GM06990 (cell line): ENCODE measurements around the gene ARHGAP22.

Source experiments
- DNase-seq: peaks from one replicate; pipeline ENCODE4 v3.0.0-alpha.2; 2011; ENCODE audit not compliant: insufficient read length; ENCODE audit errors: extremely low read depth
- H3K27me3 ChIP-seq: replicated peaks from 2 replicates; pipeline ENCODE4 v1.6.0; 2011; ENCODE audit warnings: low read length; ENCODE audit not compliant: control insufficient read depth, insufficient read depth
- H3K36me3 ChIP-seq: 2 replicates; pipeline ENCODE4 v1.5.1; 2011; ENCODE audit warnings: low read length; ENCODE audit not compliant: control insufficient read depth, insufficient read depth
- H3K4me3 ChIP-seq: replicated peaks from 2 replicates; pipeline ENCODE4 v1.5.1; 2011; ENCODE audit warnings: low read depth, mild to moderate bottlenecking, control low read depth, low read length
- CTCF ChIP-seq: IDR thresholded peaks from 2 replicates; pipeline ENCODE4 v1.5.1; 2011; ENCODE audit warnings: low read length, control low read depth, mild to moderate bottlenecking, inconsistent platforms; ENCODE audit not compliant: insufficient read depth, poor library complexity, severe bottlenecking

ARHGAP22 gene

GRCh38 chr10:48496831-48497779 lies 107.8 kb downstream of the ARHGAP22 start:
- Histone ChIP-seq H3K27me3 (no peaks in the 10 kb centered on the region; the same call in 1 of the 2 replicates), H3K4me3 (no peak overlapping the region), H3K36me3 (no peaks in the 10 kb centered on the region)
- no peak for DNase-seq
- no peak for TF ChIP-seq CTCF

- Histone ChIP-seq H3K36me3 (no peaks in the 10 kb centered on the region), H3K4me3 (no peak overlapping the region), H3K27me3 (no peaks in the 10 kb centered on the region; the same call in 1 of the 2 replicates)
- no peak for DNase-seq
- no peak for TF ChIP-seq CTCF
Observed at GRCh38 chr10:48496105-48496830, 108.6 kb downstream of the ARHGAP22 start.

GRCh38 chr10:48495282-48496045 lies 109.4 kb downstream of the ARHGAP22 start:
- no peak for DNase-seq
- H3K27me3 ChIP-seq, result no peaks in the 10 kb centered on the region; the same call in 1 of the 2 replicates
- H3K4me3 ChIP-seq, result no peak overlapping the region
- no peak for TF ChIP-seq CTCF
- H3K36me3 ChIP-seq, result no peaks in the 10 kb centered on the region

- no peaks in the 10 kb centered on the region; the same call in 1 of the 2 replicates for H3K27me3 ChIP-seq
- no peak for DNase-seq
Observed at GRCh38 chr10:48494611-48495010, 110.3 kb downstream of the ARHGAP22 start.

More at GRCh38 chr10:48494611-48495010, 110.3 kb downstream of the ARHGAP22 start:
- Histone ChIP-seq H3K4me3 (no peak overlapping the region), H3K36me3 (no peaks in the 10 kb centered on the region)
- no peak for TF ChIP-seq CTCF
